ENCODE data around the gene IAH1.
"Not testable (repeated sequence)": the region's sequence is repeated elsewhere in the genome, so short reads cannot be mapped to it uniquely, and the experiment has no call there.

Gene IAH1

GRCh38 chr2:9473985-9474360 lies 378 bp upstream of the IAH1 start:
- peak; percentile 84 for DNase-seq

DNA sequence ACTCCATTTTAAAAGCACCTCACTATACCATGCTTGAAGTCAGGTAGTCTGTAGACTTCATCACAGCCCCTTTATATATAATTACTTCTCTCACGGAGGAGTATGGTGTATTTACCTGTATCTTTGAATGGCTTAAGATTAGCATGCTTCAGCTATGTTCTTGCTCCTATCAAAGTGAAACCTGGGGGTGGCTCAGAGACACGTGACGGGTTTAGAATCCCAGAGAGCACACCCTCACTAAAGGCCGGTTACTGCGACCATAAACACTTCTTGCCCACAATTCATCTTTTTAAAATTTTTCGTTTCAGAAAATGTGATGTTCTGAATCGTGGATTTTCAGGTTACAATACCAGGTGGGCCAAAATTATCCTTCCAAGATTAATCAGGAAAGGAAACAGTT lies 3.6 kb downstream of the IAH1 start:
- no peak for DNase-seq

GRCh38 chr2:9478526-9478925 lies 4.2 kb downstream of the IAH1 start:
- DNase-seq, result no peak

- DNase-seq, result no peak
Measured at GRCh38 chr2:9480157-9480556, 5.8 kb downstream of the IAH1 start.

DNA sequence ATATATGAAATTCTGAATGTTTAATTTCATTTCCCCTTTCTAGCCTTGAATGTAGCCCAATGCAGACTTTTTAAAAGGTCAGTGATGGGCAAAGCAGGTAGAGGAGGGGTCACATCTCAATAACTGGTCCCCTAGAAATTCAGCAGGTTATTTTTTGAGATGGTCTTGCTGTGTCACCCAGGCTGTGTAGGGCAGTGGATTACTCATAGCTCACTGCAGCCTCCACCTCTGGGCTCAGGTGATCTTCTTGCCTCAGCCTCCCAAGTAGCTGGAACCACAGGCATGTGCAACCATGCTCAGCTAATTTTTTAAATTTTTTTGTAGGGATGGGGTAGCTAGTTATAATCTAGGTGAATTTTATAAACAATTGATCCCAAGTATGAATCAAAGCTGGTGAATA lies 8.8 kb downstream of the IAH1 start:
- DNase-seq, result no peak

GRCh38 chr2:9484533-9484932 lies 10.2 kb downstream of the IAH1 start:
- DNase-seq, result no peak

DNA sequence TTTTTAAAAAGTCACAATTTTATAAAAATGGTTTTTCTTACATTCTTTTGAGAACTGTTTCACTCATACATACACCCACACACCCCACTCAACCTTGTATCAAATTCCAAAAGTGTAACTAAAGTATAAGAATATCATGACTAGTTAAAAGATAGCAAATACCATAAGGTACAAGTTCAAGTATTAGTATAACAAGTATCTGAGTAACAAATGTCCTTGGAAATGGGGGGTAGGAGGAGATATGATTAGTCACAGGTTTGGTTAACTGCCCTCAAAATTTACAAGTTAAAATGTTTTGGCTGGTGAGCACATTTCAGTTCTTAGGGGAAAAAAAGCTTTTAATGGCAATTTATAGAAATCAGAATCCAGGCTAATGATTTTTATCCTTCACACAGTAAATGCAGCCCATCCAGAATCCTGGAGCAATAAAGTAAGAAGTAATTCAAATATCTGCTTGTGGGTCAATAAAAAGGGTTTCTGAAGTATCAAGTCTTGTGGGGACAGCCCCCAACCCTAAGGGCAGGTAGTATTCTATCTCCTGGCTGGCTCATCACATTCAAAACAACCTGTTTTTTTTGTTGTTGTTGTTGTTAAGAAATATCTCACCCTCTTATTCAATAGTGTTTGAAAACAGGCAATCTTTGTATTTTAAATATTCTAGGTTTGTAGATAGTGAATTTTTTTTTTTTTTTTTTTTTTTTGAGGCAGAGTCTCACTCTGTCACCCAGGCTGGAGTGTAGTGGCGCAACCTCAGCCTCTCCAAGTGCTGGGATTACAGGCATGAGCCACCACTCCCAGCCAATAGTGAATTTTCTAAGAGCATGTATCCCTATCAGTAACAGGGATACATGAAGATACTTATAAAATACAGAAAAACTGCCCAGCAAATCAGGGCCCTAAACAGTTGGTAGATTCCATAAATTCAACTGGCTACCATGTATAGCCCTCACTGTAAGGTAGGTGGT lies 14.5 kb downstream of the IAH1 start:
- no peak for DNase-seq

GRCh38 chr2:9490789-9491188 lies 16.4 kb downstream of the IAH1 start:
- DNase-seq, result no peak

DNA sequence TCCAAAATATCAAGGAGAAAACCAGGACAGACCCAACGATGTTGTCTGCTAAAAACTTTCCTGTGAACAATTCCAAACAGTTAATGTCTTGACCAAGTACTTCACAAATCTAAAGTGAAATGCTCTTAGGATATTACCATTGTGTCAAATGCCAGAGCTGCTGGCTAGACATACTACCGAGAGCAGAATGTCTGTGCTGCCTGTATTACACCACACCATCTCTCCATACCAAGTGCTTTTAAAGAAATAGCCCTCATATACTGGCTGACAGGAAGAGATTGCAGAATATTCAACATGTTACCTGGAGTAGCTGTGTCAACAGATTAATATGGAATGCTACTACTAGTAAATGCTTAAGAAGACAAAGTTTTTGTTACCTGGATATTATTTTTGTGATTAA lies 18.6 kb downstream of the IAH1 start:
- no peak for DNase-seq

DNA sequence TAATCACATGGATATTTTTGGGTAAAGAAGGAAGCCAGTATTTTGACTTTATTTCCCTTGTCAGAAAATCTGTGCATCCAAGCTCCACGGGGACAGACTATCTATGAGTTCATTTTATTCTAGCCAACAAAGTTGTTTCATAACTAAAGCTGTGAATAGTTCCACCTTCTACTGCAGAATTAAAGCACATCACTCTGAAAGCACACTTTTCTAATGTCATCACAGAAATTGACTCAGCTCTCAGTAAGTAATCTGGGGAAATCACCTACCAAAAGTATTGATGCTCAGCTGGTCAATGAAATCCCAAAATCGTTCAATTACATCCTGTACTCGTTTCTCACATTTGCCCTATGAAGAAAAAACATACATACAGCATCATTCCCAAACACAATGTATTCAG lies 19.1 kb downstream of the IAH1 start:
- no peak for DNase-seq

DNA sequence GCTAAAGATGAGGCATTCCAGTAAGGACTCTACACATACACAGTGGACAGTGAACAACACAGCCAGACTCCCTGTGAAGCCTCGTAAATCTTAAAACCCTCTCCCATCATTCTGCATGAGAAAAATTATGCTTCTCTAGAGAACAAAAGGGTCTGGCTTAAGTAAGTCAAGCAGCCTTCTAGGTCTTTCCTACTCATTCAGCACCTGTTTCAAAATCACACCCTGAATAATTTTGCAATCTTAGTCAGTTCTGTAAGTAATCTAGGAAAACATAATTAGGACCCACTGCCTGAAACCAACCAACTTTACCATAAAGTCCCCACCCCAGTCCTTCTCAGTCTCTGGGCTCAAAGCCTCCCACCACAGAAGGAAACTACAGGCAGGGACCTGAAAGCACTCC lies 19.7 kb downstream of the IAH1 start:
- no peak for DNase-seq

- DNase-seq, result no peak
Measured at GRCh38 chr2:9497017-9497416, 22.7 kb downstream of the IAH1 start.

DNA sequence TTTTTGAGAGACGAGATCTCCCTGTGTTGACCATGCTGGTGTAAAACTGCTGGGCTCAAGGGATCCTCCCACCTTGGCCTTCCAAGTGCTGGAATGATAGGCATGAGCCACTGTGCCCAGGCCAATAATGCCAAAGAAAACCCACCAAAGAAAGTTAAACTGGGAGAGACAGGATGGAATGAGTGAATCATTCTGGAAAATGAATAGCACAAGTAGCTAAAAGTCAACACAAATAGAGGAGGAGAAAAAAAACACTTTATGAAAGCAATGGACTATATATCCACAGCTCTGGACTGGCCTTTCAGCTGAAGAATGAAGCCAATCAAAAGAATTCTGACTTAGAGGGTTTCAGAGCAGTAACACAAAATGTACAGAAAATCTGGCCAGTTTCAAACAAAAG lies 23.9 kb downstream of the IAH1 start:
- DNase-seq, result no peak

DNA sequence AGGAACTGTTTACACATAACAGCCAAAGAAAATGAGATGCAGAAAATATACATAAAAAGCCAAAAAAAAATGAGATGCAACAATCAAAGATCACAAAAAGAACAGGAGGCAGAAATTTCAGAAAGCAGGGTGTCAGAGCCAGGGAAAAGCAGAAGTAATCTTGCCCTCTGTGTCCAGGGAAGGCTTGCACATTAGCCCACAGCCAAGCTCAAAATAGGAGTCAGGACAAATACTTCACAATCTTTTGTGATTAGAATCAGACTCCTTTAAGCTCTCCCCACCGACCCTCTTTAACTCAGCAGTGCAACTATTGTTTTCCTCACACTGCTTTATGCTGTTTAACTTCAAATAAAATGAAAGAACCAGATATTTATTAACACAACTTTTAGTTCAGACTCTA lies 34.6 kb downstream of the IAH1 start:
- DNase-seq, result no peak

GRCh38 chr2:9513946-9514345 lies 39.6 kb downstream of the IAH1 start:
- DNase-seq, result not testable (repeated sequence)

DNA sequence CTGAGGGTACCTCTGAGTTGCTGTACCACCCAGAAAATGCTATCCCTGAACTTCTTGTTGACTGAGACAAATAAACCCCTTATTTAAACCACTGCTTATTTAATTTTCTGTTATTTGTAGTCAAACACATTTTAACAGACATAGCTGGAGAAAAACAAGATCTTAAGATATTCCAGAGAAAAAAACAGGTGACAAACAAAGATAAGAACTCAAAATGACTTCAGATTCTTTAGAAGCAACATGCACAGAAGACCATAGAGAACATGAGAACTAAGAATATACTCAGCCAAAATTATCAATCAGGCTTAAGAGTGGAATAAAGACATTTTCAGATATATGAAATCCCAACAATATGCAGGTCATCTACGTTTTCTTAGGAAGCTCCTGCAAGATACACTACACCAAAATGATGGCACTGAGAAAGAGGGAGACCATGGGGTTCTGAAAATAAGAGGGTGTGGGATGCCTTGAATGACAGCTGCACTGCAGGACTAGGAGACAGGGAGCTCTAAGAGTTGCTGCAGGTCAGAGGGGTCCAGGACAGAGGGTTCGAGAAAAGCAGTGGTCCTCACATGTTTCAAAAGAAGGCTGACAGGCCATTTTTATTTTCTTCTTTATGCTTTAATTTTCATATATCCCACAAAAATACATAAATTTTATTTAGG lies 42.9 kb downstream of the IAH1 start:
- DNase-seq, result no peak

DNA sequence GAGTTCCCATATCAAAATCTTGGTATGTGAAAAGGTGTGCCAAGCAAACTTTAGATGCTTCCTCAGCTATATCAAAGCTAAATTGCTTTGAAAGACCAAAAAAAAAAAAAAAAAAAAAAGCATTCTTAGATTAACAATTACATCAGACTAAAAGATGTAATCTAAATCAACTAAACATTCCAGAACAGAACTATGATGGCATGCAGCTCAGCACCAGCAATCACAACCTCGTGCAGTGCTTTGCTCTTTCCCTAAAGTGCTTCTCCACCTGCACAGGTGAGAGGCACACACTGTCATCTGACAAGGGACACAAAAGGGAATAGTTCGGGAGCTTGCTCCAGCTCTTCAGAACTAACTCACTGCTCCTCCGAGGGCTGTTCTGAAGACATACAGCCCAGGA lies 43.8 kb downstream of the IAH1 start:
- no peak for DNase-seq

DNA sequence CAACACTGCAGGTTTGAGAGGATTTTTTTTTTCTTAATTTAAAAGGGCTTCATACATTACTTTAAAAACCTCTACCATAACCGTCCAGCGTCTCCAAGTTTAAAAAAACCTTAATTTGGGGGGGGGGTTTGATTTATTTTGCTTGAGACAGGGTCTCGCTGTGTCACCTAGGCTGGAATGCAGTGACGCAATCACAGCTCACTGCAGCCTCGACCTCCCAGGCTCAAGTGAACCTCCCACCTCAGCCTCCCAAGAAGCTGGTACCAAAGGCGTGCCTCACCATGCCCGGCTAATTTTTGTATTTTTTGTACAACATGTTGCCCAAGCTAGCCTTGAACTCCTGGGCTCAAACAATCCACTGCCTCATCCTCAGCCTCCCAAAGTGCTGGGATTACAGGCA lies 44.4 kb downstream of the IAH1 start:
- no peak for DNase-seq

- no peak for DNase-seq
Measured at GRCh38 chr2:9519250-9519649, 44.9 kb downstream of the IAH1 start.

- DNase-seq, result no peak
Measured at GRCh38 chr2:9524291-9524690, 49.9 kb downstream of the IAH1 start.

DNA sequence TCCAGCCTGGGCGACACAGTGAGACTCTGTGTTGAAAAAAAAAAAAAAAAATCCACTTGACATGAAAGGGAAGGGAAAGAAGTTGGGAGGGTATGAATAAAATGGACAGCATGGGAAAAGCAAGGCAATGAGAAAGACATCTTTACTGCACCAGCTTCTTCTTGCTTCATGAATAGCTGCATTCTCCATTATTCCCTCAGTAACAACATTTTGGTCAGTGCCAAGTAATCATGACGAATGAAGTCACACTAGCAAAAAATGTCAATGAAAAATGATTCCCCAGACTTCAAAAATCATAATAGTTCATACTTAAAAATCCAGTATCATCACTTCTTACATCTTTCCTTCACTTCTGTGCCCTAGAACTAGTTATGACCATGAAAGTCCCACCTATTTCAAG lies 50.9 kb downstream of the IAH1 start:
- no peak for DNase-seq

GRCh38 chr2:9527995-9528787 lies 53.8 kb downstream of the IAH1 start:
- DNase-seq, result no peak

DNA sequence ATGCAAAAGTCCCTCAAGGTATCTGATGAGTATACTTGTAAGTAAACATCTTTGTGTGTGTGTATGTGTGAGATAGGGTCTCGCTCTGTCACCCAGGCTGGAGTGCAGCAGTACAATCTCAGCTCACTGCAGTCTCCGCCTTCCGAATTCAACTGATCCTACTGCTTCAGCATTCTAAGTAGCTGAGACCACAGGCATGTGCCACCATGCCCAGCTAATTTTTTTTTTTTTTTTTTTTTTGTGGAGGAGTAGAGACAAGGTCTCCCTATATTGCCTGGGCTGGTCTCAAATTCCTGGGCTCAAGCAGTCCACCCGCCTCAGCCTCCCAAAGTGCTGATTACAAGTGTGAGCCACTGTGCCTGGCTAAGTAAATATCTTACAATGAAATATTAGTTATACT lies 58.1 kb downstream of the IAH1 start:
- no peak for DNase-seq

DNA sequence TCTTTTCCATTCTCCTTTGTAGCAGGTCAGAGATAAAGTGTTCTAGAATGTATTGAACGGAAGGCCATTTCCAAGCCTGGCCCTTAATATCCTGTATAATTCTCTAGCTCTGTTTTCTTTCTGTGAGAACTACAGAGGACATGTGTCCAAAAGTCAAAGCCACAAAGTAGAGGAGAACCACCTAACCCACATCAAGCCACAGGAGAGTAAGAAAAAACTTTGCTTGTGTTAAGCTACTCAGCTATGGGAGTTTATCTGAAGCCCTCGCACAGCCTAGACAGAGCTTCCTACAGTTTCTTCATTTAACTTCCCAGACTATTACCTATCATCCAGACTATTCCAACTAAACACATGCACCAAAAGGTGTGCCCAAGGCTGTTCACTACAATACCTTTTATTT lies 59.3 kb downstream of the IAH1 start:
- DNase-seq, result no peak
